H1 (cell line): ENCODE data around the gene ITPK1.

ENCODE experiments used
- ATF2 ChIP-seq: IDR thresholded peaks from 2 replicates; pipeline ENCODE4 v1.6.1; 2012; ENCODE audit warnings: low read length, inconsistent platforms
- BRCA1 ChIP-seq: IDR thresholded peaks from 2 replicates; pipeline ENCODE4 v1.6.1; 2012; ENCODE audit warnings: low read depth, low read length, improper control_type of control experiment
- CBX8 ChIP-seq: fragments of 300-800, 300-1000 bp; sonication (generic); IDR thresholded peaks from 2 replicates; pipeline ENCODE4 v1.7.1; 2016; ENCODE audit warnings: low read depth, low read length, borderline replicate concordance
- CTCF ChIP-seq, 3 experiments: IDR thresholded peaks; 1 replicate in 2 of 3; 2 replicates in 1 of 3; pipeline versions ENCODE4 v1.5.1 to v1.6.1; 2011; ENCODE audit warnings: low read length in 3 of 3, mild to moderate bottlenecking in 3 of 3, inconsistent platforms in 2 of 3, low read depth in 1 of 3, moderate library complexity in 1 of 3; ENCODE audit not compliant: insufficient read depth in 1 of 3; ENCODE audit errors: control extremely low read depth in 1 of 3
- EP300 ChIP-seq, 2 experiments: IDR thresholded peaks; 1 replicate in 1 of 2; 2 replicates in 1 of 2; pipeline ENCODE4 v1.6.1; 2011 to 2012; ENCODE audit warnings: low read depth in 2 of 2, low read length in 2 of 2, mild to moderate bottlenecking in 2 of 2, borderline replicate concordance in 1 of 2, inconsistent platforms in 1 of 2, moderate library complexity in 1 of 2
- EZH2 ChIP-seq: fragments of 200-600 bp; sonication (generic); IDR thresholded peaks from 2 replicates; pipeline ENCODE4 v1.7.1; 2012; ENCODE audit warnings: low read depth, mild to moderate bottlenecking, moderate library complexity, low read length, inconsistent platforms; ENCODE audit not compliant: severe bottlenecking
- PHF8 ChIP-seq: fragments of 200-600 bp; sonication (generic); conservative IDR thresholded peaks from 2 replicates; pipeline ENCODE4 v1.7.1; 2012; ENCODE audit warnings: low read depth, mild to moderate bottlenecking, inconsistent platforms, low read length, moderate library complexity
- POLR2A ChIP-seq, 2 experiments: IDR thresholded peaks; 1 replicate in 1 of 2; 2 replicates in 1 of 2; pipeline ENCODE4 v1.6.1; 2011; ENCODE audit warnings: low read depth in 2 of 2, low read length in 2 of 2, mild to moderate bottlenecking in 2 of 2; ENCODE audit errors: control extremely low read depth in 1 of 2
- RNF2 ChIP-seq: fragments of 200-900, 300-1000 bp; sonication (generic); IDR thresholded peaks from 2 replicates; pipeline ENCODE4 v1.7.1; 2016; ENCODE audit warnings: borderline replicate concordance, low read depth, mild to moderate bottlenecking, antibody characterized with exemption, low read length; ENCODE audit not compliant: poor library complexity, severe bottlenecking; ENCODE audit errors: missing control alignments
- SP1 ChIP-seq: IDR thresholded peaks from 2 replicates; pipeline ENCODE4 v1.6.1; 2011; ENCODE audit warnings: low read depth, low read length

GRCh38 chr14:92892589-92892988 lies 223.1 kb downstream of the ITPK1 start:
- no peak for TF ChIP-seq SP1
- no peak for TF ChIP-seq ATF2
- no peak for TF ChIP-seq RNF2
- no peak for TF ChIP-seq BRCA1
- no peak for TF ChIP-seq EZH2
- TF ChIP-seq PHF8: no peak
- TF ChIP-seq CTCF (IDR thresholded peaks at IDR 0.05; ENCODE audit: control extremely low read depth in 1 of 3, insufficient read depth in 1 of 3, low read depth in 1 of 3, low read length in 3 of 3): no peak
- TF ChIP-seq CBX8: no peak
- no peak for TF ChIP-seq POLR2A (IDR thresholded peaks at IDR 0.05; ENCODE audit: control extremely low read depth in 1 of 2, low read depth in 2 of 2, low read length in 2 of 2)
- no peak for TF ChIP-seq EP300 (IDR thresholded peaks at IDR 0.05; ENCODE audit: borderline replicate concordance in 1 of 2, low read depth in 2 of 2, low read length in 2 of 2)
